HK-2 (cell line): ENCODE measurements around the gene HBG2.
"Not testable (repeated sequence)": the region's sequence is repeated elsewhere in the genome, so short reads cannot be mapped to it uniquely, and the experiment has no call there.

ENCODE experiments used
- DNase-seq: peaks from one replicate; pipeline ENCODE4 v3.0.0-alpha.2; 2018; ENCODE audit not compliant: unreplicated experiment

Gene HBG2

GRCh38 chr11:5249807-5250396, 4.7 kb downstream of the HBG2 start, which contains the start of gene HBG1:
Gene HBG1 (minus strand): TSS chr11:5249857. CDS start chr11:5249804, 53 bp downstream.
- DNase-seq, result not testable (repeated sequence)

GRCh38 chr11:5248498-5248897, 6.1 kb downstream of the HBG2 start:
- DNase-seq, result not testable (repeated sequence)

GRCh38 chr11:5247472-5248192, 6.9 kb downstream of the HBG2 start:
- DNase-seq, result no peak

DNA sequence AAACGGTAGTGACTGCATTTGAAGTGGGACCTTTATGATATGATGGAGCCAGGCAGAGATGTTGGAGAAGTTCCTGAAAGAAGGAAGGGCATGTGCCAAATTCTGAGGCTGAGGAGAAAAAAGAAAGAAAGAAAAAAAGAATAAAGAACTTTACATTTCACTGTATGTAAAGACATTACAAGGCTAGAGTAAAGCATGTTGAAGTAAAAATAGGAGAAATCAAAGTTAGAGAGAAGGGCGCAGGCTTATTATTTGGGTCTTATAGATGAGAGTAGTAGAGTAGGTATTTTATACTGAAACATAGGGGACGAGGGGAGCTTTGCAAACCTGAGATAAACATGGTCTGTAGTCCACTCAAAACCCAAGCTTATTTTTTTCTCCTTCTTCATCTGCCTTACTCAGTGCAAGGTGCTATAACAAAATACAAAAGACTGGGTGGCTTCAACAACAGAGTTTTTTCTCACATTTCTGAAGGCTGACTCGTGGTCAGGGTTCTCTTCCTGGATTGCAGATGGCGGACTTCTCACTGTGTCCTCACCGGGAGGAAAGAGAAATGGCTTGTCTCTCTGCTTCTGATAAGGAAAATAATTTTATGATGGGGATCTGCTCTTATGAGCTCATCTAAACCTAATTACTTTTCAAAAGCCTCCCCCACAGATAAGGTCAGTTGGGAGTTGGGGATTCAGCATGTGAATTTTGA, 7.7 kb downstream of the HBG2 start:
- DNase-seq, result no peak

DNA sequence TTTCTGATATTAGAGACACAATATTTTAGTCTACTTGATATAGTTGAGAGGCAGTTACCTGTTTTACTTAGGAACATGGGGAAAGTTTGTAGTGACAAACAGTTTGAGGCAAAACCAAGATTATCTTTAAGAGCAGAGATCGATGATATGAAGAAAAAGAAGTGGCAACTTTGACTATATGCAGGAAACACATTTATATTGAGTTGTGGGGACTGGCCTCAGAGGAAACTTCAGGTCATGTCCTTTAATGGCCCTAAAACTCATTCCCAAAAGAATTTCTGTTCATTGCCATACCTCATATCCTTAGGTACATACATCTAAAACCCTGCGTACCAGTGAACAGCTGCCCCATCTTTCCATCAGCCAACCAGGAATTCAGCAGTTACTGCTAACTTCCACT, 9.4 kb downstream of the HBG2 start:
- DNase-seq, result no peak

GRCh38 chr11:5243816-5244180, 10.8 kb downstream of the HBG2 start:
- DNase-seq, result no peak

GRCh38 chr11:5242933-5243815, 11.4 kb downstream of the HBG2 start:
- DNase-seq, result no peak

- DNase-seq, result no peak
These were observed 12.4 kb downstream of the HBG2 start for GRCh38 chr11:5242208-5242607.

DNA sequence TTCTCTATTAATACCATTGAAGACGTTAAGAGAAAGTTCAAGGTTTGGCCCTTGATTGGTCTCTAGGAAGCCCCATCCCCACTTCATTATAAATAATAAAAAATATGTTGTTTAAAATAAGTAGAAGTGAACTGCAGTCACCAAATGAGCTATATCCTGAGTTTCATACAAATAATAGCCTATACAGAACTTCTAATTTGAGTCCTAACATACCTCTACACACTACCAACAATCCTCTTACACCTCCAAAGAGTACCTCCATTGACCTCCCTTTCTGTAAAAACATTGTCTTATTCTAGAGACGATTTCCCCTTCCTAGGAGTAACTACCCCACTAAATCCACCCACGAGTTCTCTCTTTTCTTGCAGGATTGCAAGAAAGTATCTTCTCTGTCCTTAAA, 13.1 kb downstream of the HBG2 start:
- no peak for DNase-seq

- no peak for DNase-seq
These were observed 14.1 kb downstream of the HBG2 start for GRCh38 chr11:5240458-5240857.

DNA sequence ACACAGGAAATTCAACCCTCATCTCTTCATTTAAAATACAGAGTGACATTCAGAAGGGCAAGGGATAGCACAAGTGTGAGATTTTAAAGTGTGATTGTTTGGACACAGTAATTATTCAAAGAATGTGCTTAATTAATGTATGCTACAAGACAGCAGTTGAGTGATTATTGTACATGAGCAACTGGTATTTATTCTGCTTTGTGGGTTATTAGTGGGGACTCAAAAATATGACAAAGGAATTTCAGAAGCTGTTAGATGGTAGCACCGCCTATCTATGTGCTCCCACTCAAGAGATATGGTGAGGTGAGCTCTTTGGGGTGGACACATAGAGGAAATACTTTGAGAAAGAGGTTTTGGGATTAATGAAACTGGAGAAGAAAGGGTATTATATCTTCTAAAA, 14.5 kb downstream of the HBG2 start:
- DNase-seq, result no peak

GRCh38 chr11:5239046-5239445, 15.5 kb downstream of the HBG2 start:
- DNase-seq, result no peak

DNA sequence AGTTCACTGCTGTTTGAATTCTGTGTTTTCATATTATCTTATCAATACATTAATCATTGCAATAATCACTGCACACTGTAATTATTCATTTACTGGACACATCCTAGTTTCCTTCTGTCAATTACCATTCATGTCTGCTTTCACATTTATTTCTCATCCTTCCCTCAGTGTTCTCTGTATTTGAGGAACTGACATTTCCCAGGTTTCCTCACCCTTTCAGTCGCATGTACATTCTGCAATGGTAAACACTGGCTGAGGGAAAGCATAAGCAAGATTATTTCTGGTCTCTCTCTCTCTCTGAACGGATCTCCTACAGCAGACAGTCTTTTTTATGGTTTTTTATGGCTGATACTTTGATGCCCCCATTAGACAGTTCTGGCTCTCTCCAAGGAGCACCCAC, 16.1 kb downstream of the HBG2 start:
- DNase-seq, result no peak

DNA sequence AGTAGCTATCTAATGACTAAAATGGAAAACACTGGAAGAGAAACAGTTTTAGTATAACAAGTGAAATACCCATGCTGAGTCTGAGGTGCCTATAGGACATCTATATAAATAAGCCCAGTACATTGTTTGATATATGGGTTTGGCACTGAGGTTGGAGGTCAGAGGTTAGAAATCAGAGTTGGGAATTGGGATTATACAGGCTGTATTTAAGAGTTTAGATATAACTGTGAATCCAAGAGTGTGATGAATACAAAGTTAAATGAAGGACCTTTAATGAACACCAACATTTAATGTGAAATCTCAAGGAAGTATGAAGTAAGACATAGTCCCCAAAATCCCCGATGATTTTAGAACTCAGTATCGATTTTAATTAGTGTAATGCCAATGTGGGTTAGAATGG, 17.2 kb downstream of the HBG2 start:
- no peak for DNase-seq

DNA sequence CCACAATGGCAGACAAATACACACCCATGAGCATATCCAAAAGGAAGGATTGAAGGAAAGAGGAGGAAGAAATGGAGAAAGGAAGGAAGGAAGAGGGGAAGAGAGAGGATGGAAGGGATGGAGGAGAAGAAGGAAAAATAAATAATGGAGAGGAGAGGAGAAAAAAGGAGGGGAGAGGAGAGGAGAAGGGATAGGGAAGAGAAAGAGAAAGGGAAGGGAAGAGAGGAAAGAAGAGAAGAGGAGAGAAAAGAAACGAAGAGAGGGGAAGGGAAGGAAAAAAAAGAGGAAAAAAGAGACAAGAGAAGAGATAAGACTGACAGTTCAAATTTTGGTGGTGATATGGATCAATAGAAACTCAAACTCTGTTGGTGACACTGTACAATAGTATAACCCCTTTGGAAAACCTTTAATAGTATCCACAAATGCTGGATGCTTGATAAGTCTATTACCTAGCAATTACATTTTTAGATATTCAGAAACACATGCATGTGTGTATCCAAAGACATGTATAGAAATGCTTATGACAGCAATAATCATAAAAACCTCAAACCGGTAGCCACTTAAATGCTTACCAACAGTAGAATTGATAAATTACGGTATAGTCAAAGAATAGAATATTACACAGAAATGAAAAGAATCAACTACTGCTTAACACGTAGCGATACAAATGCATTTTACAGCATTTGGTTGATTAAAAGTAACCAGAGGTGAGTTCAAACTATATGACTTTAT, 19.1 kb downstream of the HBG2 start:
- DNase-seq, result no peak

- no peak for DNase-seq
These were observed 20.2 kb downstream of the HBG2 start, which contains the start of gene HBD for GRCh38 chr11:5234381-5234834. Gene HBD (minus strand): TSS chr11:5234483. CDS start chr11:5234433, 50 bp downstream.

GRCh38 chr11:5233307-5233706, 21.3 kb downstream of the HBG2 start:
- DNase-seq, result no peak

GRCh38 chr11:5232821-5233220, 21.8 kb downstream of the HBG2 start:
- DNase-seq, result no peak

DNA sequence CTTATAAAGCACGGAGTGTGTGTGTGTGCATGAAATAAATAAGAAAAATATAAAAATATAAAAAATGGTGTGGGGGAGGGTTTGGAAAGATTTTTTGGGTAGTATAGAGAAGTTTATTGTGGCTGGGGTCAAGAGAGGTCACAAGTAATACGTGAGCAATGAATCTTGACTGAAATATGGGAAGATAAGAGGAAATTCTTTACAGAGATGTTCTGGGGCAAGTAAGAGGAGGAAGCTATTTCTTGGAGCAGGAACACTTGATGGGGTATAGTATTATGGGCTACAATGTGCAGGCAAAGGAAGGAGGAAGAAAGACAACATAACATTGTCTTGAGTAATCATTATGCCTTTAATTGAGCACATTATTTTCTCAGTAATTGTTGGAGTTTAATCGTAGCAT, 22.4 kb downstream of the HBG2 start:
- DNase-seq, result no peak

DNA sequence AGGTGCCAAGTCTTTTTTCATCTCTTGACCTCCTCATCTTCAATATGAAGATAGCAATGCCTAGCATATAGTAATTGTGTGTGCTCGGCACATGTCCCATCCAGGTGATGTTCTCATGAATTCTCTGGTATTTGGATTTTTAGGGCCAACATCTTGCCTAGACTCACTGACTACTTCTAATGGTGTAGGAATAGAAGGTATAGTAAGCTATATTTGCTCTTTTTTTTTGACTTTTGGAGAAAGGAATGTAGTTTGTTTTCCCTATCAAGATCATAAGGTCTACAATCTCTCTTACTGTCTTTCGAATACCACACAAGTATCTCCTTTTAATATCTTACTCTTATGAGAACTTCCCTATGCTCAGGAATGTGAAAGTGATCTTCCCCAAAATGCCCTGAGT, 23.5 kb downstream of the HBG2 start:
- DNase-seq, result no peak

- no peak for DNase-seq
These were observed 24.3 kb downstream of the HBG2 start for GRCh38 chr11:5230266-5230665.
